HepG2 (cell line): ENCODE results near the gene KCNH1. TPM values are rescaled to one million over a fixed set of nuclear protein-coding genes. Genes with fewer than 3 reads are reported as not detected.

Experiments used
- ATAC-seq: fragments of 200-7000 bp; cut with Tn5 transposase; 3 replicates; pipeline ENCODE4 v1.9.1; 2020; ENCODE audit warnings: mild to moderate bottlenecking, moderate library complexity
- BruUV-seq: library from RNA; stranded (reverse); fragments of 400-500 nt; replicated peaks from 2 replicates; lab custom pipeline; 2021; lab: Mats Ljungman, UMichigan
- CTCF ChIA-PET: fragments of 300-600 bp; formaldehyde crosslinking; extraction: SDS; loops from one replicate; lab custom pipeline; 2021; ENCODE audit warnings: low total read pairs, inconsistent platforms, low intra/inter-chr PET ratio; lab: Yijun Ruan, JAX
- POLR2A ChIA-PET: fragments of 350-600 bp; sonication (Branson Sonifier 250); formaldehyde crosslinking; loops from one replicate; lab custom pipeline; 2020; ENCODE audit warnings: antibody characterized with exemption, inconsistent platforms; lab: Yijun Ruan, JAX
- DNase-seq: peaks from one replicate; pipeline ENCODE4 v3.0.0-alpha.2; 2015; ENCODE audit warnings: low spot score
- FAIRE-seq: peaks from 3 replicates; lab custom pipeline; 2011; peaks lifted over from hg19 to GRCh38; lab: Jason Lieb, UNC
- H2AFZ ChIP-seq: one replicate; pipeline ENCODE4 v1.6.1; 2011; ENCODE audit warnings: low read length, inconsistent platforms
- H3K27ac ChIP-seq: fragments of 300-600 bp; 3 replicates; pipeline ENCODE4 v1.8.0; 2011; ENCODE audit warnings: mixed run types, mild to moderate bottlenecking, mixed read lengths, low read length, inconsistent platforms; ENCODE audit not compliant: insufficient read depth; ENCODE audit errors: extremely low read length
- H3K27me3 ChIP-seq, 2 experiments: fragments of 200-600 bp in 1 of 2; 2 replicates in 1 of 2; 3 replicates in 1 of 2; pipeline versions ENCODE4 v1.6.0 to v1.8.0; 2011; ENCODE audit warnings: low read length in 2 of 2, mild to moderate bottlenecking in 2 of 2, moderate library complexity in 2 of 2, inconsistent platforms in 1 of 2; ENCODE audit not compliant: insufficient read depth in 2 of 2, control insufficient read depth in 1 of 2
- H3K36me3 ChIP-seq, 2 experiments: fragments of 200-600 bp in 1 of 2; replicated peaks in 1 of 2; 2 replicates in 1 of 2; 3 replicates in 1 of 2; pipeline versions ENCODE4 v1.5.1 to v1.8.0; 2011; ENCODE audit warnings: low read length in 2 of 2, inconsistent platforms in 1 of 2; ENCODE audit not compliant: insufficient read depth in 2 of 2, control insufficient read depth in 1 of 2
- H3K4me1 ChIP-seq: 2 replicates; pipeline ENCODE4 v1.5.1; 2012; ENCODE audit warnings: low read length, inconsistent platforms; ENCODE audit not compliant: insufficient read depth
- H3K4me2 ChIP-seq: 2 replicates; pipeline ENCODE4 v1.6.0; 2011; ENCODE audit warnings: low read depth, low read length, inconsistent platforms
- H3K4me3 ChIP-seq, 3 experiments: fragments of 200-600 bp in 1 of 3; sonication (generic), shearing (Covaris generic) in 1 of 3; replicated peaks in 1 of 3; 2 replicates each; pipeline ENCODE4 v1.5.1; 2011 to 2016; ENCODE audit warnings: low read length in 3 of 3, inconsistent platforms in 2 of 3, low read depth in 2 of 3, mild to moderate bottlenecking in 2 of 3, control low read depth in 1 of 3, mixed read lengths in 1 of 3; ENCODE audit not compliant: insufficient read depth in 1 of 3
- H3K79me2 ChIP-seq: one replicate; pipeline ENCODE4 v1.6.1; 2011; ENCODE audit warnings: low read length, inconsistent platforms; ENCODE audit not compliant: insufficient read depth
- H3K9ac ChIP-seq: 2 replicates; pipeline ENCODE4 v1.6.0; 2011; ENCODE audit warnings: mild to moderate bottlenecking, low read depth, low read length, inconsistent platforms; ENCODE audit not compliant: insufficient read depth
- H3K9me3 ChIP-seq: 2 replicates; pipeline ENCODE4 v1.5.1; 2012; ENCODE audit warnings: mild to moderate bottlenecking, low read length
- H4K20me1 ChIP-seq: 2 replicates; pipeline ENCODE4 v1.6.0; 2011; ENCODE audit warnings: inconsistent platforms, mild to moderate bottlenecking, low read length, moderate library complexity; ENCODE audit not compliant: insufficient read depth
- CSRNP2 ChIP-seq: sonication (generic); formaldehyde crosslinking; conservative IDR thresholded peaks from 2 replicates; pipeline ENCODE4 v1.8.0; 2022; ENCODE audit warnings: low read depth, missing genetic modification reagents
- ELF3 ChIP-seq: IDR thresholded peaks from 2 replicates; pipeline ENCODE4 v1.6.1; 2016; ENCODE audit warnings: missing genetic modification reagents, missing compliant biosample characterization
- HOXA5 ChIP-seq: sonication (generic); formaldehyde crosslinking; IDR thresholded peaks from 2 replicates; pipeline ENCODE4 v1.4.0; 2020; ENCODE audit warnings: missing genetic modification reagents
- KAT8 ChIP-seq: IDR thresholded peaks from 2 replicates; pipeline ENCODE4 v1.6.1; 2016; ENCODE audit warnings: missing genetic modification reagents, missing compliant biosample characterization
- PHF20 ChIP-seq: sonication (generic); formaldehyde crosslinking; IDR thresholded peaks from 2 replicates; pipeline ENCODE4 v1.5.0; 2020; ENCODE audit warnings: mild to moderate bottlenecking, missing genetic modification reagents
- REL ChIP-seq: sonication (generic); formaldehyde crosslinking; conservative IDR thresholded peaks from 2 replicates; pipeline ENCODE4 v1.8.0; 2022; ENCODE audit warnings: mild to moderate bottlenecking, missing genetic modification reagents, moderate library complexity
- SIX4 ChIP-seq: sonication (generic); formaldehyde crosslinking; IDR thresholded peaks from 2 replicates; pipeline ENCODE4 v1.4.0; 2020; ENCODE audit warnings: missing genetic modification reagents
- SMARCE1 ChIP-seq: fragments of 450-650 bp; IDR thresholded peaks from 2 replicates; pipeline ENCODE4 v1.6.1; 2017; ENCODE audit warnings: borderline replicate concordance
- ZC3H13 ChIP-seq: sonication (generic); formaldehyde crosslinking; IDR thresholded peaks from 2 replicates; pipeline ENCODE4 v1.8.1; 2023; ENCODE audit warnings: mild to moderate bottlenecking, missing genetic modification reagents, moderate library complexity
- ZNF549 ChIP-seq: sonication (generic); formaldehyde crosslinking; IDR thresholded peaks from 2 replicates; pipeline ENCODE4 v1.5.0; 2020; ENCODE audit warnings: missing genetic modification reagents
- ZNF557 ChIP-seq: sonication (generic); formaldehyde crosslinking; IDR thresholded peaks from 2 replicates; pipeline ENCODE4 v1.4.0; 2020; ENCODE audit warnings: missing genetic modification reagents
- ZNF660 ChIP-seq: sonication (generic); formaldehyde crosslinking; IDR thresholded peaks from 2 replicates; pipeline ENCODE4 v1.5.1; 2020; ENCODE audit warnings: mild to moderate bottlenecking, low read depth, missing genetic modification reagents, borderline replicate concordance
- WGBS: methylation state at CpG from one replicate; pipeline ENCODE4 v1.1.6; 2017; ENCODE audit warnings: low lambda C conversion rate; 5-methylcytosine and 5-hydroxymethylcytosine counted together
- in situ Hi-C: cut with HindIII; loops from 2 replicates; pipeline ENCODE4 v1.10.0; 2017; ENCODE audit warnings: low pct_unique_long_range_greater_than_20kb; ENCODE audit not compliant: extremely low pct_ligation_motif_present
- intact Hi-C: fragments of 100-400 bp; cut with micrococcal nuclease; formaldehyde crosslinking; loops from one replicate; pipeline ENCODE4 v1.10.0; 2022; ENCODE audit not compliant: unreplicated experiment
- polyA plus RNA-seq, 8 experiments: library from polyadenylated mRNA; depleted of rRNA in 3 of 8; stranded (reverse) in 7 of 8; unstranded in 1 of 8; fragments of >200 nt; fragmentation: Illumina TruSeq in 4 of 8; extraction: Trizol in 4 of 8; gene quantifications; 2 replicates each; pipeline versions ENCODE4 v1.2.1 to v1.2.3, GENCODE V29; 2011 to 2016; ENCODE audit warnings: low read depth in 4 of 8, missing spikeins in 1 of 8, mixed read lengths in 1 of 8; ENCODE audit not compliant: insufficient read depth in 1 of 8
- total RNA-seq, 5 experiments: library from RNA; depleted of rRNA; stranded (reverse); fragments of >200 nt; fragmentation: Illumina TruSeq; extraction: Trizol; gene quantifications; 2 replicates each; pipeline ENCODE4 v1.2.3, GENCODE V29; 2016; ENCODE audit warnings: low read depth in 1 of 5
- TF ChIP-seq, protein P1 (sequence below): sonication (generic); formaldehyde crosslinking; IDR thresholded peaks from 2 replicates; pipeline ENCODE4 v1.4.0; 2020; ENCODE audit warnings: missing genetic modification reagents

The KCNH1 gene
- total and polyA plus RNA-seq, 2 of the 13 experiments (the other 11 are each of a cell fraction or from before 2014, with no cell fraction given) = not detected

DNA sequence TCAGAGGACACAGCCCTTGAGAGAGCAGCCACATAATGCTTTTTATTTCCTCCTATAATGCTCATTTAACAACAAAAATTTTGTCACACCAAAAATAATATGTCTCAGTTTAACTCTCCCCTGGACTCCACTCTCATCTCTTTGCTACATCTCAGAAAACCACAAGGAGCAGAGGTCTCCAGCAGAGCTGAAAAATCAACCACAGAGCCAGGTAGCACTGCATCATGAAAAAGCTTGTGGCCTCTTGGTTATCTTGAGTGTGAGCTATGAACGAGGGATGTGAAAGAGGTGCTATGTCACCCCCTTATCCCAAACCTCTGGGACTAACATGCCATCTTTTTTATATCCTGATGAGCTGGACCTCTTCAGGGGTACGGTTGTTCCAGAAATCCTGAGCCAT is 44.4 kb downstream of the KCNH1 start:
- intact Hi-C loops = no loop called here
- CTCF ChIA-PET = no interaction called here
- no peaks in the 10 kb centered on the region for H3K79me2 ChIP-seq
- DNase-seq (no peak), ATAC-seq (no peak), FAIRE-seq (no peak)
- H4K20me1 ChIP-seq = no peaks in the 10 kb centered on the region
- H3K36me3 ChIP-seq = no peaks in the 10 kb centered on the region
- no peaks in the 10 kb centered on the region for H3K9me3 ChIP-seq
- WGBS = 17% methylated on average over 2 of the region's 2 CpGs
- H3K4me2 ChIP-seq = no peak overlapping the region
- POLR2A ChIA-PET = no interaction called here
- no peaks in the 10 kb centered on the region for H3K27me3 ChIP-seq
- BruUV-seq = no TSS peak
- H3K4me3 ChIP-seq = no peak overlapping the region
- in situ Hi-C loops = no loop called here
- TF ChIP-seq ZNF557 (CRISPR knock-in tag) (no peak), ZC3H13 (CRISPR knock-in tag) (no peak), ZNF549 (no peak), SIX4 (no peak), REL (no peak), KAT8 (CRISPR knock-in tag) (no peak), ZNF660 (CRISPR knock-in tag) (no peak), PHF20 (CRISPR knock-in tag) (no peak)
- H3K27ac ChIP-seq = no peak overlapping the region
- H3K4me1 ChIP-seq = no peaks in the 10 kb centered on the region
- no peak overlapping the region for H2AFZ ChIP-seq
- no peak overlapping the region for H3K9ac ChIP-seq

- no peaks in the 10 kb centered on the region for H3K79me2 ChIP-seq
- ChIA-PET CTCF (no interaction called here), POLR2A (no interaction called here)
- H3K27me3 ChIP-seq = no peaks in the 10 kb centered on the region
- intact Hi-C loops (no loop called here), in situ Hi-C loops (no loop called here)
- no peak for FAIRE-seq
- H3K4me2 ChIP-seq = no peak overlapping the region
- TF ChIP-seq, protein P1, sequence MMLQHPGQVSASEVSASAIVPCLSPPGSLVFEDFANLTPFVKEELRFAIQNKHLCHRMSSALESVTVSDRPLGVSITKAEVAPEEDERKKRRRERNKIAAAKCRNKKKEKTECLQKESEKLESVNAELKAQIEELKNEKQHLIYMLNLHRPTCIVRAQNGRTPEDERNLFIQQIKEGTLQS (CRISPR knock-in tag) = no peak
- no peak for TF ChIP-seq SMARCE1
- TF ChIP-seq ELF3 = no peak
- no peak for TF ChIP-seq HOXA5 (CRISPR knock-in tag)
- no peak for TF ChIP-seq CSRNP2 (CRISPR knock-in tag)
- ATAC-seq = no peak
- no peaks in the 10 kb centered on the region for H3K9me3 ChIP-seq
- H3K9ac ChIP-seq = no peak overlapping the region
- 14% methylated on average over 1 of the region's 1 CpG for WGBS
- BruUV-seq = no TSS peak
- no peaks in the 10 kb centered on the region for H3K4me1 ChIP-seq
- no peak for DNase-seq
- H4K20me1 ChIP-seq = no peaks in the 10 kb centered on the region
- H3K4me3 ChIP-seq = no peak overlapping the region
- H3K36me3 ChIP-seq = no peaks in the 10 kb centered on the region
- no peak overlapping the region for H3K27ac ChIP-seq
- no peak overlapping the region for H2AFZ ChIP-seq
These were observed 45.8 kb downstream of the KCNH1 start for GRCh38 chr1:211088156-211088555.
